SK-N-SH (cell line): ENCODE measurements around the gene CCND2. TPM values are rescaled to one million over a fixed set of nuclear protein-coding genes. Genes with fewer than 3 reads are reported as not detected.

Experiments
- CTCF ChIA-PET: fragments of 300-600, 350-600 bp; formaldehyde crosslinking; extraction: SDS; loops from one replicate; lab custom pipeline; 2021; lab: Yijun Ruan, JAX
- POLR2A ChIA-PET: fragments of 350-600 bp; sonication (Branson Sonifier 250); formaldehyde crosslinking; extraction: SDS; loops from one replicate; lab custom pipeline; 2020; ENCODE audit warnings: antibody characterized with exemption, inconsistent platforms; lab: Yijun Ruan, JAX
- DNase-seq: peaks from one replicate; pipeline ENCODE4 v3.0.0; 2012
- H2AFZ ChIP-seq: fragments of 200-600 bp; sonication (generic); 2 replicates; pipeline ENCODE4 v1.8.1; 2016; ENCODE audit warnings: antibody characterized with exemption, mild to moderate bottlenecking, low read depth
- H3F3A ChIP-seq: fragments of 200-600 bp; sonication (generic); replicated peaks from 2 replicates; pipeline ENCODE3; 2016; ENCODE audit warnings: antibody characterized with exemption, mild to moderate bottlenecking; ENCODE audit not compliant: insufficient read depth
- H3K27ac ChIP-seq, 2 experiments: fragments of 200-500 bp in 1 of 2; fragments of 200-600 bp in 1 of 2; sonication (Bioruptor generic) in 1 of 2; sonication (generic), shearing (Covaris generic) in 1 of 2; 2 replicates each; pipeline versions ENCODE4 v1.5.1 to v1.6.1; 2014 to 2016; ENCODE audit warnings: low read depth in 2 of 2, inconsistent platforms in 1 of 2, low read length in 1 of 2, mild to moderate bottlenecking in 1 of 2, mixed read lengths in 1 of 2
- H3K27me3 ChIP-seq: fragments of 200-600 bp; sonication (generic), shearing (Covaris generic); 2 replicates; pipeline ENCODE4 v1.6.1; 2016; ENCODE audit warnings: mixed run types; ENCODE audit not compliant: insufficient read depth
- H3K36me3 ChIP-seq, 2 experiments: fragments of 200-500 bp in 1 of 2; fragments of 200-600 bp in 1 of 2; sonication (Bioruptor generic) in 1 of 2; sonication (generic) in 1 of 2; replicated peaks in 1 of 2; 2 replicates each; pipeline versions ENCODE3 to v1.5.1; 2014 to 2016; ENCODE audit warnings: low read length in 1 of 2, mild to moderate bottlenecking in 1 of 2; ENCODE audit not compliant: insufficient read depth in 2 of 2, control insufficient read depth in 1 of 2
- H3K4me1 ChIP-seq, 2 experiments: fragments of 200-500 bp in 1 of 2; fragments of 200-600 bp in 1 of 2; sonication (Bioruptor generic) in 1 of 2; sonication (generic), shearing (Covaris generic) in 1 of 2; 2 replicates each; pipeline versions ENCODE4 v1.5.1 to v1.6.1; 2014 to 2016; ENCODE audit warnings: low read depth in 1 of 2, low read length in 1 of 2, mixed run types in 1 of 2; ENCODE audit not compliant: insufficient read depth in 2 of 2, control insufficient read depth in 1 of 2
- H3K4me2 ChIP-seq: fragments of 200-600 bp; sonication (generic), shearing (Covaris generic); 2 replicates; pipeline ENCODE4 v1.6.1; 2017; ENCODE audit warnings: mixed run types
- H3K4me3 ChIP-seq, 2 experiments: fragments of 200-500 bp in 1 of 2; fragments of 200-600 bp in 1 of 2; sonication (Bioruptor generic) in 1 of 2; sonication (generic), shearing (Covaris generic) in 1 of 2; 2 replicates each; pipeline versions ENCODE4 v1.5.1 to v1.8.1; 2014 to 2016; ENCODE audit warnings: low read depth in 2 of 2, inconsistent platforms in 1 of 2, low read length in 1 of 2, mild to moderate bottlenecking in 1 of 2, mixed read lengths in 1 of 2, moderate library complexity in 1 of 2
- H3K79me2 ChIP-seq: fragments of 200-600 bp; sonication (generic); 2 replicates; pipeline ENCODE4 v1.8.1; 2017; ENCODE audit warnings: mild to moderate bottlenecking; ENCODE audit not compliant: insufficient read depth
- H3K9ac ChIP-seq: fragments of 200-600 bp; sonication (generic); 2 replicates; pipeline ENCODE4 v1.6.1; 2017; ENCODE audit warnings: mixed run types
- H3K9me2 ChIP-seq: fragments of 200-600 bp; sonication (generic); 2 replicates; pipeline ENCODE4 v1.6.1; 2017; ENCODE audit warnings: mixed run types
- H3K9me3 ChIP-seq: fragments of 200-600 bp; sonication (generic); 2 replicates; pipeline ENCODE4 v1.6.1; 2017; ENCODE audit warnings: mixed run types, mild to moderate bottlenecking, moderate library complexity
- H4K20me1 ChIP-seq: fragments of 200-600 bp; sonication (generic); 2 replicates; pipeline ENCODE4 v1.6.1; 2017; ENCODE audit warnings: mild to moderate bottlenecking, mixed run types; ENCODE audit not compliant: insufficient read depth
- CHD2 ChIP-seq: fragments of 150-350 bp; IDR thresholded peaks from 2 replicates; pipeline ENCODE4 v1.6.1; 2018; ENCODE audit warnings: low read length; ENCODE audit not compliant: partially characterized antibody
- EZH2phosphoT487 ChIP-seq: fragments of 200-600 bp; sonication (generic); IDR thresholded peaks from 2 replicates; pipeline ENCODE4 v1.6.1; 2017; ENCODE audit warnings: low read depth, mixed run types, mild to moderate bottlenecking, antibody characterized with exemption, moderate library complexity, borderline replicate concordance
- GATA2 ChIP-seq: sonication (generic); formaldehyde crosslinking; IDR thresholded peaks from 2 replicates; pipeline ENCODE4 v1.5.0; 2020; ENCODE audit warnings: mild to moderate bottlenecking, missing genetic modification reagents
- RAD21 ChIP-seq: IDR thresholded peaks from 2 replicates; pipeline ENCODE4 v1.6.1; 2012; ENCODE audit warnings: mild to moderate bottlenecking, low read length
- RCOR1 ChIP-seq: fragments of 150-350 bp; IDR thresholded peaks from 2 replicates; pipeline ENCODE4 v1.6.1; 2017; ENCODE audit warnings: antibody characterized with exemption, low read length
- RFX5 ChIP-seq: IDR thresholded peaks from 2 replicates; pipeline ENCODE4 v1.6.1; 2012; ENCODE audit warnings: mild to moderate bottlenecking, improper control_type of control experiment, low read length
- SMC3 ChIP-seq: IDR thresholded peaks from 2 replicates; pipeline ENCODE4 v1.6.1; 2012; ENCODE audit warnings: low read depth, low read length, improper control_type of control experiment
- TEAD4 ChIP-seq: IDR thresholded peaks from 2 replicates; pipeline ENCODE4 v1.4.0; 2012; ENCODE audit warnings: mild to moderate bottlenecking, borderline replicate concordance; ENCODE audit not compliant: insufficient read depth
- USF1 ChIP-seq: IDR thresholded peaks from 2 replicates; pipeline ENCODE4 v1.4.0; 2012; ENCODE audit warnings: low read depth, borderline replicate concordance
- WGBS: methylation state at CpG from one replicate; pipeline ENCODE4 v1.1.6; 2017; ENCODE audit warnings: low lambda C conversion rate; 5-methylcytosine and 5-hydroxymethylcytosine counted together
- polyA plus RNA-seq, 3 experiments: library from polyadenylated mRNA; depleted of rRNA; stranded (reverse); fragments of >200 nt; gene quantifications; 2 replicates each; pipeline ENCODE4 v1.2.3, GENCODE V29; 2012
- TF ChIP-seq, protein P1 (sequence below): IDR thresholded peaks from 2 replicates; pipeline ENCODE4 v1.6.1; 2012; ENCODE audit warnings: mild to moderate bottlenecking, low read depth, low read length, moderate library complexity
- TF ChIP-seq, protein P2 (sequence below): fragments of 150-350 bp; IDR thresholded peaks from 2 replicates; pipeline ENCODE4 v1.6.1; 2016; ENCODE audit warnings: mild to moderate bottlenecking, low read depth, low read length
- TF ChIP-seq, protein P3 (sequence below): IDR thresholded peaks from 2 replicates; pipeline ENCODE4 v1.4.0; 2012; ENCODE audit warnings: low read depth

Gene CCND2
- polyA plus RNA-seq, 1 of the 3 experiments (the other 2 are of a cell fraction) = not detected

DNA sequence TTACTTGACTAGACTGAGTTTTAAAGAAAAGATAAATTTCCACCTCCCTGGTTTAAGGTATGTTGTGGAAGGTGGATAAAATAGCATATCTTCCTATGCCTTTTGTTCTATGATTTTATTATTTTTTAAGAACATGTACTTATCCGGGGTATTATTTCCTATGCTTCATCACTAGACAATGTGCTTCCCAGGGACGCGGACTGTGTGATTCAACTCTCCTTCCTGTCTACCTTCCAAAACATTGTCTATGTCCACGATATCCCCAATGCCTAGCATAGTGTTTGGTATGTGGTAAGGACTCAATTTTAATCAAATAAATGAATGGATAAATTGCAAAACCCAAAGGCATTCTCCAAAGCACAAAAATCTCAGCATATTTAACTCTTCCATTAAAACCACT is 8.3 kb upstream of the CCND2 start:
- 6% methylated on average over 4 of the region's 4 CpGs for WGBS
- POLR2A ChIA-PET = no interaction called here

More for the DNA sequence above, 8.3 kb upstream of the CCND2 start:
- TF ChIP-seq EZH2phosphoT487 (no peak), SMC3 (no peak), CHD2 (no peak), USF1 (no peak), RAD21 (no peak), RCOR1 (no peak), GATA2 (no peak), TEAD4 (no peak), RFX5 (no peak)
- TF ChIP-seq, protein P1, sequence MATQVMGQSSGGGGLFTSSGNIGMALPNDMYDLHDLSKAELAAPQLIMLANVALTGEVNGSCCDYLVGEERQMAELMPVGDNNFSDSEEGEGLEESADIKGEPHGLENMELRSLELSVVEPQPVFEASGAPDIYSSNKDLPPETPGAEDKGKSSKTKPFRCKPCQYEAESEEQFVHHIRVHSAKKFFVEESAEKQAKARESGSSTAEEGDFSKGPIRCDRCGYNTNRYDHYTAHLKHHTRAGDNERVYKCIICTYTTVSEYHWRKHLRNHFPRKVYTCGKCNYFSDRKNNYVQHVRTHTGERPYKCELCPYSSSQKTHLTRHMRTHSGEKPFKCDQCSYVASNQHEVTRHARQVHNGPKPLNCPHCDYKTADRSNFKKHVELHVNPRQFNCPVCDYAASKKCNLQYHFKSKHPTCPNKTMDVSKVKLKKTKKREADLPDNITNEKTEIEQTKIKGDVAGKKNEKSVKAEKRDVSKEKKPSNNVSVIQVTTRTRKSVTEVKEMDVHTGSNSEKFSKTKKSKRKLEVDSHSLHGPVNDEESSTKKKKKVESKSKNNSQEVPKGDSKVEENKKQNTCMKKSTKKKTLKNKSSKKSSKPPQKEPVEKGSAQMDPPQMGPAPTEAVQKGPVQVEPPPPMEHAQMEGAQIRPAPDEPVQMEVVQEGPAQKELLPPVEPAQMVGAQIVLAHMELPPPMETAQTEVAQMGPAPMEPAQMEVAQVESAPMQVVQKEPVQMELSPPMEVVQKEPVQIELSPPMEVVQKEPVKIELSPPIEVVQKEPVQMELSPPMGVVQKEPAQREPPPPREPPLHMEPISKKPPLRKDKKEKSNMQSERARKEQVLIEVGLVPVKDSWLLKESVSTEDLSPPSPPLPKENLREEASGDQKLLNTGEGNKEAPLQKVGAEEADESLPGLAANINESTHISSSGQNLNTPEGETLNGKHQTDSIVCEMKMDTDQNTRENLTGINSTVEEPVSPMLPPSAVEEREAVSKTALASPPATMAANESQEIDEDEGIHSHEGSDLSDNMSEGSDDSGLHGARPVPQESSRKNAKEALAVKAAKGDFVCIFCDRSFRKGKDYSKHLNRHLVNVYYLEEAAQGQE = no peak
- TF ChIP-seq, protein P2, sequence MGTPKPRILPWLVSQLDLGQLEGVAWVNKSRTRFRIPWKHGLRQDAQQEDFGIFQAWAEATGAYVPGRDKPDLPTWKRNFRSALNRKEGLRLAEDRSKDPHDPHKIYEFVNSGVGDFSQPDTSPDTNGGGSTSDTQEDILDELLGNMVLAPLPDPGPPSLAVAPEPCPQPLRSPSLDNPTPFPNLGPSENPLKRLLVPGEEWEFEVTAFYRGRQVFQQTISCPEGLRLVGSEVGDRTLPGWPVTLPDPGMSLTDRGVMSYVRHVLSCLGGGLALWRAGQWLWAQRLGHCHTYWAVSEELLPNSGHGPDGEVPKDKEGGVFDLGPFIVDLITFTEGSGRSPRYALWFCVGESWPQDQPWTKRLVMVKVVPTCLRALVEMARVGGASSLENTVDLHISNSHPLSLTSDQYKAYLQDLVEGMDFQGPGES = no peak
- TF ChIP-seq, protein P3, sequence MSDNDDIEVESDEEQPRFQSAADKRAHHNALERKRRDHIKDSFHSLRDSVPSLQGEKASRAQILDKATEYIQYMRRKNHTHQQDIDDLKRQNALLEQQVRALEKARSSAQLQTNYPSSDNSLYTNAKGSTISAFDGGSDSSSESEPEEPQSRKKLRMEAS = no peak
- Histone ChIP-seq H2AFZ (no peak overlapping the region), H4K20me1 (no peaks in the 10 kb centered on the region; the same call in 1 of the 2 replicates), H3K9me2 (no peaks in the 10 kb centered on the region), H3K27me3 (peaks cover 76% of the 10 kb centered on the region), H3K27ac (no peak overlapping the region), H3K36me3 (no peaks in the 10 kb centered on the region), H3K4me2 (no peak overlapping the region), H3K4me1 (no peaks in the 10 kb centered on the region; a peak in 1 of 4 replicates), H3K9ac (no peak overlapping the region), H3K79me2 (no peaks in the 10 kb centered on the region), H3F3A (no peaks in the 10 kb centered on the region), H3K9me3 (no peaks in the 10 kb centered on the region), H3K4me3 (no peak overlapping the region)
- CTCF ChIA-PET = interaction anchor here (3.7 kb wide), 1 partner anchor 12 kb away, joined by 44 read pairs; no protein-coding TSS in a partner anchor
- no peak for DNase-seq
